A549 treated with RU486 at 1 μM for 4 hours (cell line): ENCODE measurements around the gene C6orf163. TPM values are rescaled to one million over a fixed set of nuclear protein-coding genes. Genes with fewer than 3 reads are reported as not detected.

Source experiments
- total RNA-seq: library from RNA; stranded (reverse); fragments of 200-300 nt; extraction: Qiagen RNA extraction; gene quantifications from 5 replicates; pipeline ENCODE4 v1.2.3, GENCODE V29; 2022; ENCODE audit warnings: low read depth

C6orf163 gene
- 0.22 to 0.36 TPM in 2 of 5 replicates, not detected in the others for total RNA-seq

DNA sequence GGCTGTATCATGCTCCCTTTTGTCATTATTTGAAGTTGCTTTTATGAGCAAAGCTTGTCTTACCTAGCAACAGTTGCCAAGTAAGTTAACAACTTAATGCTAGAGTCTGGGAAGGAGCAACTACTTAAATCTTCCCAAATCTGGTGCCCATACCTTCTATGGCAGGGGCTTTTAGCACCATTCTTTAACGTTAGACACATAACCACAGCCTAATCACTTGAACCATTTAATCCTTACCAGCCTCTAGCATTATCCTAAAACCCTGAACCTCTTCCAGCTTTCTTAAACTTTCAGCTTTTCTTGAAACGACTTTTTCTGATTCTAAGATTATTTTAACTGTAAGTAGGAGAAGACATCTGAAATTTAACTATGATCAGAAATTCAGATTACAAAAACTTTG is at the start of gene C6orf163:
Gene C6orf163, plus strand, starts transcription at position 83 of the 400 bp plus-strand sequence. Its CDS starts 287 bp downstream, at position 370.

GRCh38 chr6:87322304-87323212 is 22.1 kb upstream of the C6orf163 start, which contains the start of gene SMIM8:
TSS of gene SMIM8 (plus strand) at chr6:87322588. CDS start at chr6:87337032, 14,444 bp downstream.

GRCh38 chr6:87407901-87408720 is 63.5 kb downstream of the C6orf163 start, which contains the start of gene CFAP206:
TSS of gene CFAP206 (plus strand) at chr6:87407972. CDS start at chr6:87409840, 1,868 bp downstream.

Other genes starting within 250 kb of the C6orf163 start
- 0.19 to 0.29 TPM (median 0.26 TPM) in 3 of 5 replicates, not detected in the others for gene CGA, start 249.7 kb upstream of the C6orf163 start, total RNA-seq
- 2.3 to 4.2 TPM (median 3.2 TPM) in 5 replicates for gene ZNF292, start 189.2 kb upstream of the C6orf163 start, total RNA-seq
- gene SMIM8, start 22.2 kb upstream of the C6orf163 start, total RNA-seq, result 2.3 to 3.9 TPM (median 2.8 TPM) in 5 replicates
- gene GJB7, start 15.5 kb upstream of the C6orf163 start, total RNA-seq, result not detected in 5 replicates
- gene CFAP206, start 63.2 kb downstream of the C6orf163 start, total RNA-seq, result 0.17 to 1.1 TPM (median 0.68 TPM) in 5 replicates
- 5.2 to 10.4 TPM (median 9.6 TPM) in 5 replicates for gene SLC35A1, start 128.2 kb downstream of the C6orf163 start, total RNA-seq
- gene RARS2, start 245.2 kb downstream of the C6orf163 start, total RNA-seq, result 16.7 to 22.0 TPM (median 20.3 TPM) in 5 replicates
- gene ORC3, start 245.3 kb downstream of the C6orf163 start, total RNA-seq, result 12.9 to 19.8 TPM (median 18.1 TPM) in 5 replicates